GM18868 (cell line): Measurements from ENCODE around the gene TSPAN2.

ENCODE experiments used
- ATAC-seq: cut with Tn5 transposase; IDR thresholded peaks from one replicate; pipeline ENCODE4 v1.9.1; 2021; ENCODE audit warnings: mild to moderate bottlenecking, moderate library complexity; ENCODE audit not compliant: unreplicated experiment

The TSPAN2 gene

DNA sequence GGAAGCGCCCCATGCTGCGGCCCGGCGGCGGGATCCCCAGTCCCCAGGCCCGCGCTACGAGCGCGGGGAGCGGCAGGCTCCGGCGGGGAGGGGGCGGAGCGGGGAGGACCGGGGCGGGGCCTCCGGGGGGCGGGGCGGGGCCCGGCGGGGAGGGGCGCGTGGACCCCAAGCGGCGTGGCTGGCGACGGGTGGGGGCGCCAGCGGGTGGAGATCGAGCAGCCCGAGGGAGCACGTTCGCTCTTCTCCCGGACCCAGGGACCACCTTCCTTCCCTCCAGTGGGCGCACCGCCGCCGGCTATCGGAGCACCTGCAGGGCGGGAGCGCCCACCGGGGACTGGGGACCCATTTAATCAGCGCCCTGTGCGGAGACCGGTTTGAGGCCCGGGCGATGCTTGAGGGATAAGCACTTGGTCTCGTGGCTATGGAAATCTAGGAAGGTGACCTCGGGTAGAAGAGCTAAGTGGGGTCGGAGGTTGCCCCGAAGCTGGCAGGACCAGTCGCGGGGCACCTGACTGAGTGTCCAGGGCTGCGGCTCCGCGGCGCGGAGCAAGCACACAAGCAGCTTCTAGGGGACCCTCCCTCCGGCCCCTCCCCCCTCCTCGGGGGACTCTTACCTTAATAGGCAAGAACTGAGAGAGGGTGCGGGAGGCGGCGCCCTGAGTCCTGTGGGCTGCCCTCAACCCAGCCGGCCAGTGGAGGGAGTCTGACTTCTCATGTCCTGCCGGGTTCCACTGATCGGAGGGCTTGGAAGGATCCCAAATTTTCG, at the start of gene TSPAN2:
TSS of gene TSPAN2 (minus strand) at position 84 of the 766 bp plus-strand sequence. CDS start at position 13, 71 bp downstream.
- no peak for ATAC-seq

DNA sequence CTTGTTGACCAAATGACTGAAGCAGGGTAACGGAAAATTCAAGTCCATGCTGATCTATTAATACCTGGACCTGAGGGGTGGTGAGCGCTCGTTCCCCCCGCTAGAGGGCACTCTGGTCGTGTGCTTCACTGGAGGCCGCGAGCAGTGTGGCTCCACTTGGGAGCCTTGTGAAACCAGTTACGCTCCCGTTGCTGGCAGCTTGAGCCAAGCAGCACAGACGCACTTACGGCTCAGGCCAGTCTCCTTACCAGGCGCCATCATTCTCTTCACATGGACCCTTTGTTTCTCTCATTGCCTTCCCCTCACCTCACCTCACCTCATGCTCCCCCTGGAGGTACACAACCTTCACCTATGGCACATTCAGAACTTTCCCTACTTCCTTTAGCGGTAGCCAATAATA, 49.7 kb upstream of the TSPAN2 start:
- ATAC-seq: peak; percentile 94

DNA sequence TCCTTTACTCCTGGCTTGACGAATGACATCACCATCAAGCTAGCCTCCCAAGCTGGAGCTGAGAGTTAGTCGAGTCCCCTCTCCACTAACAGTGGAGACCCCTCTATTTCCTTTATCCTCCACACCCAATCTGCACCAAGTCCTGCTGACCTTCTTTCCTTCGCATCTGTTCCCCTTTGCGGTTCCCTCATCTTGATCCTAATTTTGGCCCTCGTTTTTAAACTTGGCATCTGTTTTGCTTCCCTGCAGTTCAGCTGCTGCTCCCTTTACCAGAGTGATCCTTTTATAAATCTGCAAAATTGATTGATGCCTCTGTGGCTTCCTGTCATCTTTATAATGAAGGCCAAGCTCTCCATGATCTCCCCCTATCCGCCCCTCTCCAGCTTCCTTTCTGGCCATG, 49.0 kb upstream of the TSPAN2 start:
- ATAC-seq: no peak

DNA sequence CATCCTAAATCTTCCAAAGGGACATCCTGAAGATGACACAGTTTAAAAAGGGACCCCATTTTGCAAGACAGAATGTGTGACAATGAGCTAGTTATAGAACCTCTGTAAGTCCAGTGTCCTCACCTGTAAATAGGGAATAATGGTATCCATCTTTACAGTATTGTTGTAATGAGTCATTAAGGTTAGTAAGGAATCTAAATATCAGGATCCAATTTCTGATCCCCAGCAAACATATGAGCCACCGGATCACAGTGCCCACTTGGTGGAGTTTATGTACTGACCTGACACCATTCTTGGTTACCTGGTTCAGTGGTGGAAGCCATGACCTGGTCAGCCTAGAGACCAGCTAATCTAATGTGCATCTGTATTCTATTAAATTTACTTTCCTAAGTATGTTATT, 47.9 kb upstream of the TSPAN2 start:
- ATAC-seq: no peak

DNA sequence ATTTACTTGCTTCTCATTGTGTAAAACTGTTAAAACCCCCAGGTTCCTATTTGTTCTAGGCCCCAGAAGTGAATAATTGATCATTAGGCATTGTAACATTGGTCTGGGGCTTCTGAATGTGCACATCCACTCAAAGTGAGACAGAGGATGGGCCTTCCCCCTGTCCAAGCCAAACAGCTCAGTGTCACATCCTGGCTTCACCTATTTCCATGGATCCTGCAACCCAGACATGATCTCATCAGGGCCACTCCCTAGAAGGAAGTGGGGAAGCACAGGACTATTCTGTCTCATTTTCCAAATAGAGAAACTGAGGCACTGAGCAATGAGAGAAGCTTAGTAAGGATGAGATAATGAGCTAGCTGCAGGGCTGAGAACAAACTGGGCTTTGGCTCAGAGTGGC, 47.4 kb upstream of the TSPAN2 start:
- no peak for ATAC-seq

DNA sequence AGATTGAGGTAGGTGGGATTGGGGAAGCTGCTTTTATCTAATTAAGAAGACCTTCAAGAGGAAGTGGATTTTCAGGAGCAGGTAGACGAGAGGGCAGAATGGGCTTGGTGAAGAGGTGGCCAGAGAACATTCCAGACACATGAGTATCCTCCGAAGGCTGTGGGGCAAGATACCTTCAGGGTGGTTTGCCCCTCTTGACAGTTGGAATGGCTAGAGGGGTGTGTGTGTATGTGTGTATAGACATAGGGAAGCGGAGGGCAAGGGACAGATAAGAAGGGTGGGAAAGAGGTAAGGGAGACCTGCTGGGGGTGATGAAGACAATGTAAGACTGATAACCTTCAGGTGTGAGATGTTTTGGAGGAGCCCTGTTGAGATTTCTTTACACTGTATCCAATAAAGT, 46.8 kb upstream of the TSPAN2 start:
- ATAC-seq: no peak

DNA sequence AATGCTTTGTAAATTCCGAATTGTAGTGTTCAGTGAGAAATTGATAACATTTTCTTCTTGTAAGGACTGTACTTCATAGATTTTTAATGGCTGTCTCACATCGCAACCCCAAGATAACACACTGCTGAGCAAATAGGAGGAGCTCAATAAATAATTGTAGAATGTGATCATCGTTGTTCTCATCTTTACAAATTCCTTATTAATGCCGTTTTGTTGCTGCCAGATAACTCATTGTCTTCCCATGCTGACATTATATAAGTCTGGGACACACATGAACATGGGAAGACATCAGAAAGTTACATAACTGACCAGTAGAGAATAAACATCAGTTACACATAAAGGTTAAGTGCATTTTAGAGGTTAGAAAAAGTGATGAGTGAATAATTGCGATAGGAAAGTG, 46.4 kb upstream of the TSPAN2 start:
- no peak for ATAC-seq

DNA sequence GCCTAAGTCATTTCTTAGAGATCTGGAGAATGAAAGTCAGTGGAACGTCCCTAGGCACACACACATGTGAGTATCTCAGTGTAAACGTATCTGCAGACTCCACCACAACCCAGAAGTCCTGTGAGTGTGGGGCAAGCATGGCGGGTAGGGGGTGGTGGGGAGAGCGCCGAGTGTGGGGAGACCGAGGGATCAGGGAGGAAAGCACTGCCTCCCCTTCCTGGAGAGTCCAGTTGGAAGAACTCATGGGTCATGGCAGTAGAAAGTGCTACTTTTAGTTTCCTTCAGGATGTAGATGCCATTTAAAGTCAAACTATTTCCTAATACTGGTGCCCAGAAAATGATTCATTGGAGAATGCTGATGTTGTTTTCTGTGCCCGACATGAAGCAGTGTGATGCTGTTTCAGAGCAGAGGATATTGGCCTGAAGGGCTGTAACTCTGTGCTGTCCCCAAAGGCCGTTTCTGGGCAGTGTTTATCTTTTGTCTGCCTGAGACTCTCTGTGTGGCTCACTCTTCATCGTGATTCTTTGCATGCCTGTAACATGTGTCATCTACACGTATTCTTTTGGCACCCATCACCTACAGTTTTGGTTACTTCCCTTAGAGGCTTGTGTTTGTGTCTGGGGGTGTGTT, 45.7 kb upstream of the TSPAN2 start:
- ATAC-seq: no peak

DNA sequence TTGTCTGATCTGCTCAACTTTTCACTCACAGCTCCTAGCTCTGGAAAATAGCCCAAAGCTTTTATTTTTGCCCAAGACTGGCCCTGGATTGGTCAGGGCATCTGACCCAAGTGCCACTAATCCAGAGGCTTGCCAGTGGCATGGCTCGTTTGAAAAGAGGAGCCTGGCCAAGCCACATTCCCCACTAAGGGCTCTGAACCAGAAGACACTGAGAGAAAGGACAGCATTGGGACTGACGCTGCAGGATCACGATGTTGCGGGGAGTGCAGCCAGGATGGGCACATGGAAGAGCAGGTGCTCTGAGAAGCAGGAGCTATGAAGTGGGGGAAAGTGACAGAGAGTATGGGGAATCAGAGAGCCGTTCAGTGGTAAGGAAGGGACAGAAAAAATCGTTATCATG, 44.9 kb upstream of the TSPAN2 start:
- ATAC-seq: no peak

DNA sequence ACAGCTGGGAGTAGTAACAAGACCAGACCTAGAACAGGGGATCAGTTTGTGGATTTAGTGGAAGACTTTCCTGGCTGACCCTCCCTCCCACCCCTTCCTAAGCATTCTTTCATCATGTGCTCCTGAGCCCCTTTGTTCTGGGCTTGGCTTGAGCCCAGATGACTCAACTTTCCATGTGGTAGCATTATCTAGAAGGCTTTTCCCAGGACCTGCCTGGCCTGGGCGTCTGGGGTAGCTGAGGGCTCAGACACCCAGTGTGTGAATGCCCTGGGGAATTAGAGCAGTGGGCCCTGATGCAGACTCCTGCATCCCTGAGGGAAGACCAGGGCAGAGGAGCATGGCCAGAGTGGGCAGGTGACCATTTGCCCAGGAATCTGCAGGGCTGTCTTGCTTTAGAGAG, 44.1 kb upstream of the TSPAN2 start:
- no peak for ATAC-seq

DNA sequence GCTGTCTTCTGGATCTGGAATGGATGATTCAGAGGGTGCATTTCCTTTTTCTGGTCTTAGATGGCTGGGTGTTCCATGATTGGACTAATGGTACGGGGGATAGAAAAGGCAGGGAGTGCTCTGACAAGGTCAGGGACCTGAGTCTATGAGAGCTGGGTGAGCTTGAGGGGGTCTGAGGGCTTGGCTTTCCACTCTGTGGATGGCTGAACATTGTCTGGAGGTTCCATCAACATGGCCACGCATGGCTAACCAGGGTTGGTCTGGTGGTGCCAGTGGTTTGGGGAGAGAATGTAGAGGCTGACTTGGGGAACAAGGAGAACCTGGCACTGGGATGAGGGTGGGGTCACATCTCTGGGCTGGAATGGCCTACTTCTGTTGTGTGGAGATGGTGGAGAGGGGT, 41.5 kb upstream of the TSPAN2 start:
- ATAC-seq: no peak

DNA sequence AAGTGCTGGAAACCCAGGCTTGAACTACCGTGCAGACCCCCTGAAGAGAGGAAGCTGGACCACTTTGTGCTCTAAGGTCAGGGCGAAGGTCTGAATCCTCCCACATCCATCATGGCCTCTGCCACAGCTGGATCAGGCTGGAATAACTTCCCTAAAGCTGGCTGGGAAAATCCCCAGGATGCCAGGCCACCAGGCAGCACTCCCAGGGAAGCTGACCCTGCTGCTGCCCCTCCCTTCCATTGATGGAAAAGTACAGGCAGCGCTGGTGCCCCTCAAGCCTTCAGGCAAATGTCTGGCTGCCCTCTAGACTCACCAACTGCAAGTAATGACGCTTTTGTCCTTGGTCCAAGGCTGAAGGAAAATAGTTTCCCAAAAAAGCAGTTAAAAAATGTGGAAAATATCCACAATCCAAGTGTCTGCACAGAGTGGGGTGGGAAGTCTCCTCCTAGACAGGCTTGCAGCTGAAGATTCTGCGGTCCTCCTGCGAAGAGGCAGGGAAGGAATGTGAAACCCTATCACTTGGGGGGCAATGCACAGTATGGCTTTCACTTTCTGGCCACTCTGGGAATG, 39.9 kb upstream of the TSPAN2 start:
- ATAC-seq: no peak

DNA sequence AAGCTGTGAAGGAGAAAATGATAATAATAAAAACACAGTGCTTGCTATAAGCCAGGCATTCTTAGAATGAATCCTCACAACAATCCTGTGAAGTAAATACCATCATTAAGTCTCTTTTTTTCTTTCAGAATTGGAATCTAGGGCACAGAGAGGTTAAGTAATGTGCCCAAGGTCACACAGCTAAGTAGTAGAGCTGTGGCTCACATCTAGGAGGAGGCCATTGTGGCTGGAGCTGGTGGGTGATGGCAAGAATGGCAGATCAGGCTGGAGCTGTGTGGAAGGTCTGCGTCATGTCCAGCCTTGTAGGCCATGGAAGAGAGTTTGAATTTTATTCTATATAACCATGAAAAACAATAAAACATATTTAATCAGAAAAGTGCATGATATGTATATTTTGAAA, 38.2 kb upstream of the TSPAN2 start:
- ATAC-seq: no peak

DNA sequence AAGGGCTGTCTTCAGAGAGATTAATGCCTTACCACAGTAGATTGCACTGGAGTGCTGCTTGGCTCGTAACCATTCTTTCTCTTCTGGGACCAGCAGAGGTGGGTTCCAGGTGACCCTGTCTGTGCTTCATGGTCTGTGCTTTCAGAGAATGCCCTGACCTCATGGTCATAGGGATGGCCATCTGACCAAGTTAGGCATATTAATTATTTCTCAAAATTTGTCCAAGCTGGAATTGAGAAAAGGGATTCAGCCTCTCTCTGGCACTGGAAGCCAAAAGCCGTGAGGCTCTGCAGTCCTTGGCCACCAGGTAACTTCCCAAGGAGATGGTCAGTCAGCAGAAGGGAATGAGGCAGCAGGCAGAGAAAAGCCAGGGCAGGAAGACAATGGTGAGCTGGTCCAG, 37.2 kb upstream of the TSPAN2 start:
- ATAC-seq: no peak

DNA sequence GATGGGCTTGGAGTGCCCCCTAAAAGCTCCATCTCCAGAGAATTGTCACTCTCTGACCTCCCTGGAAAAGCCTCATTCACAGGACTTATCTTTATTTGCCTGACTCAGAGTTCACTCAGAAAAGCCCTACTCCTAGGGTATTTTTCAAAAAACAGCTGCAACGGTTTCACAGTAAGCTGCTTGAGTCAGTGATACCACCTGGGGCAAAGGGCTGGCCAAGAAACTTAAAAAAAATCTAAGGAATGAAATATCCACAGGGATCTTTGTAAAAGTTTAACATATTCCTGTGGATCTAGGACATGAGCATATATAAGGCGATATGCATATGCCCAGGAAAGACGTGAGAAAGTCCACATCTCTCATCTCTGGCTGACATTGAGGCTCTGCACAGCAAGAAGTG, 33.8 kb upstream of the TSPAN2 start:
- no peak for ATAC-seq

DNA sequence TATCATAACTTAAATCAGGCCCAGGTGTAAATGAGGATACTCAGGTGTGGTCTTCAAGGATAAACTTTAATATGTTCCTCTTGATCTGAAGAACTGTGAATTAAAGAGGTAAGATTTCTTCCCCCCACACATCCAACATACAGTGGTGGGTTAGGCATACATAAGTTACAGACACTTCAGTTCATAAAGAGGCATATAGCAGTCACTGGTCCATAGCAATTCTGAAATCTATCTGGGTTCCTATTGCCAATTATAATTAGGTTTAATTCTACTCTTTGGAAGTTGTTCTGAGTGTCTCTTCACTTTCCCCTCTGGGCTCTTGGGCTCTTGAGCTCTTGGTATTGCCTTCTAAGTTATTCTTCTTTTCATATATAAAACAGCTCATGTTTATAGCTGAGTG, 32.5 kb upstream of the TSPAN2 start:
- no peak for ATAC-seq

DNA sequence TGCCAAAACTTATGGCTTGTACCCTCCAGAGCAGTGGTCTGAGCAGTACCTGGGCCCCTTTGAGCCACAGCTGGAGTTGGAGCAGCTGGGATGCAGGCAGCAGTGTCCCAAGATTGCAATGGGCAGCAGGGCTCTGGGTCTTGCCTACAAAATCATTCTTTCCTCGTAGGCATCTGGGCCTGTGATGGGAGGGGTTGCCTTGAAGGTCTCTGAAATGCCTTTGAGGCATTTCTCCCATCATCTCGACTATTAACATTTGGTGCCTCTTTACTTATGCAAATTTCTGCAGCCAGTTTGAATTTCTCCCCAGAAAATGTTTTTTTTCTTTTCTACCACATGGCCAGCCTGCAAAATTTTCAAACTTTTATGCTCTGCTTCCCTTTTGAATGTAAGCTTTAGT, 31.0 kb upstream of the TSPAN2 start:
- ATAC-seq: no peak

DNA sequence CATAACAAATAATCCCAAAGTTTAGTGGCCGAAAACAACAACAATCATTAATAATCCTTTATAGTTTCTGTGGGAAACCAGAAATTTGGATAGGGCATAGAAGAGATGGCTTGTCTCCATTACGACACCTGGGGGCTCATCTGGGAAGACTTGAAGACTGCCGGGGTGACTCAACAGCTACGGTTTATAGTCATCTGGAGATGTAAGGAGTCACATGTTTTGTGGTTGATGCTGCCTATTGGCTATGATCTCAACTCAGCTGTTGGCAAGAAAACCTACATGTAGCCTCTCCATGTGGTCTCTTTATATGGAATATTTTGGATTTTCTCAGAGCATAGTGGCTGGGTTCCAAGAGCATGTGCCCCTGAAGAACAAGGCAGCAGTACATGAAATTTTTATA, 29.3 kb upstream of the TSPAN2 start:
- no peak for ATAC-seq

DNA sequence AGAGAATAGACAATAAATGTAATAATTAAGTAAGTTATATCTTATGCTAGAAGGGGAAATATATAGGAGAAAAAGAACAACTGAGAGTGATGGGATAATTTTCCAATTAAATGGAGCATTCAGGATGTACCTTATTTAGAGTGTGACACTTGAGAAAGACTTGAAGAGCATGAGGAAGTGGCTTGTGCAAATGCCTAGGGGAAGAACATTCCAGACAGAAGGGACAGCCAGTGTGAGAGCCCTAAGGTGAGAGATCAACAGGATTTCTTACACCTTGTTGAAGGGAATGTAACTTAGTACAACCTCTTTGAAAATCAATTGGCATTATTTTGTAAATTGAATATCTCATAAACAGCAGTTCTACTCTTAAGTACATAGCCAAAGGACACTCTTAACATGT, 28.8 kb upstream of the TSPAN2 start:
- ATAC-seq: no peak

DNA sequence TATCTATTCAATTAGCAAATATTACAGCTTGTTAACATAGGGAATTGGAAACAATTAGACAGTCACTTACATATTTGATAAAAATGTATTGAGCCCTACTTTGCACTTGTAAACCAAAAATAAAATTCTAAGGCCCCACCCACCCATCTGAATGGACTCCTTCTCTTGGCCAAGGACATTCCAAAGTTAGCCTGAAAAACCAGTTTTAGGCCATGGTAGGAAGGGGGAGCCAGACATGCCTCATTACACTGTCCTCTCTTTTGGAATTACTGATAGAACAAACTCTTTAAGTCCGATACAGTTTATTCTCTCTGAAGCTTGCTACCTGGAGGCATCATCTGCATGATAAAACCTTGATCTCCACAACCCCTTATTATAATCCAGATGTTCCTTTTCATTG, 28.0 kb upstream of the TSPAN2 start:
- no peak for ATAC-seq

DNA sequence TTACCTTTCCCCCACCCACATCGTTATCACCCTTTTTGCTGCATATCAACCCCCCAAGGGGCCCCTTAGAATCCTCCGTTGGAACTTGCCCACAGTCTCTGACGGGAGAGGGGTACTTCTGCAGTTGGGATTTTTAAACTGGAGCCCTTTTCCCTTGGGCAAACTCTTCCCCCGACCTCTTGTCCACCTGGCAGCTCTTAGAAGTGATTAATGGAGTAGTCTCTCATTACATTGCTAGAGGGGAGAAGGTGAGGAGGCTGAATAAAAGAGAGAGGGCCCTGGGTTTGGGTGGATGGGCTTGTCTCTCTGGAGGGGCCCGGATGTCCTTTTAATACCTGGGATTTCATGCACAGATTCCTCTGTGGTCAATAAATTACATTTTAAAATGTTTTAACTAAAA, 27.2 kb upstream of the TSPAN2 start:
- ATAC-seq: no peak

DNA sequence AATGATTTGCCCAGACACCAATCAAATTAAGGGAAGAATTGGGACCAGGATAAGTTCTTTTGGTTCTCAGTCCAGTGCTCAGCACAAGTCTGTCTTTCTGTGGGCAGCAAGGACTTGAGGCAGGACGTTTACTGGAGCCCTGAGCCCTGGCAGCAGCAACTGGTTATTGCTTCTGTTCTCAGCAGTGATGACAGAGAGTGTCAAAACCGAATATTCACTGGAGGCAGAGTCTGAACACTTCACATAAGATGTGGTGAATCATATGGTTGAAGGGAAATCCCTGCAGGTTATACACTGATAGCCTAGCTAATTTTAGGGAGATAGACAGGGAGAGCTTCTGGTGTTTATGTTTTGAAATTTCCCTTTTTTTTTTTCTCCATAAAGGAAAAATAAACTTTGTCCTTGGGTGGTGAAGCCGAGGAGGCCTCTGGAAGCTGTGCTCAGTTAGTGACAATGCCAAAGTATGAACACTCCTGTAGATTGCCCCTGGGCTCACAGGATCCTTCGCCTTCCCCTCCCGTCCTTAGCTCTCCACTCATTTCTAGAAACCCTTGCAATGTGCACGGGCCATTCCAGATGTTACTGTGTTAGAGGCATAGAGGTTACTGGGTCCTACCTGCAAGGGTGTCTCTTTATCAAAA, 26.3 kb upstream of the TSPAN2 start:
- no peak for ATAC-seq
